Hematopoietic multipotent progenitor cell treated with erythropoietin and hydrocortisone succinate and interleukin-3 and kit ligand, for 8 days (in vitro differentiated cells): Measurements from ENCODE around the gene DNAJB5.

Experiments used
- DNase-seq: peaks from one replicate; pipeline ENCODE4 v3.0.0-alpha.2; 2015

The DNAJB5 gene

DNA sequence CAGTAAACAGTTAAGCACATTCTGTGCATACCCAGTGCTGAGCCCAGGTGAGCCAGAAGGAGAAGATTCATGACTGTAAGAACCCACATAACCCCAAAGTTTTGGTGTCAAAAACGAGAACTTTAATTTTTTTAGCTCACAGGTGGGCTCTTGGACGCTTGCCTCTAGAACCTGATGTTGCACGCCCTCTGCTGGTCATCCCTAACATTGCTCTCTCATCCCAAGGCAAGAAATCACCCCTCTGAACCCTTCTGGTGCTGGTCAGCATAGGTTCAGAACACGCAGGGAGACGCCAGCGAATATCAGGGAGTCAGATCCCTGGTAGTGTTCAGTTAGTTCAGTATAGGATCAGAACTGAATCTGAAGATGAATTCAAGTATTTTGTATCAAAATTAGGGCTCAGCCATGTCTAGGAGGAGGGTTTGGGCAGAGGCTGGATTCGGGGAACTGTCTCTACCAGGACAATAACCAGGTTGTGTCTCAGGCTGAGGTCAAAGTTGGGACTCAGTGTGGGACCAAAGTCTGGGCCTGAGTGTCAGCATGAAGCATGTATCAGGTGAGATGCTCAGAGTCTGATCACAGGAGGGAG lies 4.1 kb upstream of the DNAJB5 start:
- peak; percentile 66 for DNase-seq

GRCh38 chr9:34986540-34987047 lies 3.0 kb upstream of the DNAJB5 start:
- DNase-seq: no peak

- DNase-seq: no peak
Measured at GRCh38 chr9:34987160-34987901, 2.2 kb upstream of the DNAJB5 start.

GRCh38 chr9:34988218-34989002 lies 1.1 kb upstream of the DNAJB5 start:
- DNase-seq: no peak

DNA sequence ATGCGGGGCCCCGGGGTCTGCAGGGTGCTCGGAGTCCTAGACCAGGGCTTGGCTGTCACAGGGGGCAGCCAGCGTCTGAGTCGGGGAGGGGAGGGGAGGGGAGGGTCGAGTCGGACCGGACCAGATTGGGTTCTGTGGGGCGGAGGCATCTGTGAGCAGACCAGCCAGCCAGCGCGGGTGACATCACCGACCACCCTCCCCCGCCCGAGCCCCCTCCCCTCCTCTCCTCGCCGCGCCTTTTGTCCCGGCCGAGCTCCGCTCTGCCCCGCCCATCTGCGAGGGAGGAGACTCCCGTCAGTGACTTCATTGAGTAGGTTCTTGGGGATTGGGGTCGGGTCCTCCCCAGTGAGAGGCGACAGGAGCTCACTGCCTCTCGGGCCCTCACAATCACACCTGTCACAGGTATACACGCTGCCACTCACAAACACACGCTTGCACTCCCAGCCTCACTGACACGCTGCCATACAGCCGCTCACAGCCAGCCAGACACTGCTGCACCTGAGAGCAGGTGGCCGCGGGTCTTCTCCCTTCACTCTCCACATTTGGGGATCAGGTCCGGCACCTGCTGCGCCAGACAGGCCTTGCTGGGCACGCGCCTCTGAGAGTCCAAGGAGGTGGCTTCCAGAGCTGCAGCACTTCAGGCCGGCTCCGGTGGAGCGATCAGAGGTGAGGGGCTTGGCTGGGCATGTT lies 546 bp downstream of the DNAJB5 start:
- no peak for DNase-seq

DNA sequence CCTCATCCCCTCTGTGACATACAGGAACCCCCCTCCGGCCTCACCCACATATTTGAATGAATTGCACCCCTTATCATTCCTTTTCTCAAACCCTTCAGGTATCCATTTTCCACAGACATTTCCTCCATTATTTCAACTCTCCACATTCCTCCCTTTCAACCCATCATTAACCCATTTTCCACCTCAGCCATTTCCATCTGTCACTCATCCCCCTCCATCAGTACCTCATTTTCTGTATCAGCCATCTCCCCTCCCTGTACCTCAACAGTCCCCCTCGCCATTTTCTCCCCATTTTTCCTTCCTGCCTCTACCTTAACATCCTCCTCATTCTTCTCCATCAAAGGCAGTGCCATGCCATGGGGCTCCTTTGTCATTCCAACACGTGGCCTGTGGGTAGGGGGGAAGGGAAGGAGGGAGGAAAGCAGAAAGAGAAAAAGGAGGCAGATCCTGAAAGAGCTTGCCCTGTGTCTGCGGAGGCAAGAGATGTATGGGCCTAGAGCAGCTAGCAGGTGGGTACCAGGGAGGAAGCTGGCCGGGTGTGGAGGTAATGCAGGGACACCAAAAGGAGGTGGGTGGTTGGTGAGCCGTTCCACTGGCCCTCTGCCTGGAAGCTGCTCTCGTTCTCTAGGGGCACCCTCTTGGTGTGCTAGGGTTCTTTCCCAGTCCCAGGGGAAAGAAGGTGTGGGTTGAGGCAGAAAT lies 1.5 kb downstream of the DNAJB5 start:
- no peak for DNase-seq

GRCh38 chr9:34991607-34992375 lies 2.2 kb downstream of the DNAJB5 start:
- no peak for DNase-seq

GRCh38 chr9:34992376-34992951 lies 2.9 kb downstream of the DNAJB5 start:
- no peak for DNase-seq

DNA sequence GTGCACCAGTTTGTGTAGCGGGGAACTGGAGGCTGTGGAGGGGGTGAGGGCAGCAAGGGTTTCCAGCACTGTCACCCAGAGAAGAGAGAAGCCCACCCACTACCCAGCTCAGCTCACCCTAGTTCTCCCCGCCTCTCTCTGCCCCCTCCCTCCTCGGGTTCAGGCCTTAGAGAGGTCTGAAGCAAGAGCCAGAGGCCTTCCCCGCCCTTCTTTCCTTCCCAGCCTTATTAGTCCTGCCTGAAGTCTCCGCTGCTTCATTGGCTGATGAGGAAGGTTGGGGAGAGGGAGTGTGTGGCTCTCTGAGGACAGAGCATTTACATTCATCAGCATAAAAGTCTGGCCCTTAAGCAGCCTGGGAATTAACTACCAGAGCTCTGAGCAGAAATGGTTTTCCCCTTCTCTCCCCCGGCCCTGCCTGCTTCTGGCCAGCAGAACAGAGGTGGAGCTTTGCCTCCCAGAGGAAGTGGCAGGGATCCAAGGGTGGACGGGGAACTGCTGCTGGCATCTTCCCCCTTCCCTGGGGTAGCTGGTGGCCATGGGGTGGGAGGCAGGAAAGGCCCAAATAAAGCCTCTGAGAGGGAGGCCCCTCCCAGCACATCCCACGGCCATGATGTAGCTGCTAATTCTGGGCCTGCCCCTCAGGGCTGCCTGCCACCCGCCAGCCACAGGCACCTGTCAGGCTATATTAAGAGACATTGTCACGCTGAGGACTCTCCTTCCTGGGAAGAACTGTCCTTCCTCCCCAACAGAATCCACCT lies 4.1 kb downstream of the DNAJB5 start:
- no peak for DNase-seq

- DNase-seq: peak; percentile 21
Measured at GRCh38 chr9:34994260-34994899, 4.8 kb downstream of the DNAJB5 start.

- DNase-seq: no peak
Measured at GRCh38 chr9:34994900-34995669, 5.5 kb downstream of the DNAJB5 start.

- no peak for DNase-seq
Measured at GRCh38 chr9:34995670-34996060, 6.1 kb downstream of the DNAJB5 start.

DNA sequence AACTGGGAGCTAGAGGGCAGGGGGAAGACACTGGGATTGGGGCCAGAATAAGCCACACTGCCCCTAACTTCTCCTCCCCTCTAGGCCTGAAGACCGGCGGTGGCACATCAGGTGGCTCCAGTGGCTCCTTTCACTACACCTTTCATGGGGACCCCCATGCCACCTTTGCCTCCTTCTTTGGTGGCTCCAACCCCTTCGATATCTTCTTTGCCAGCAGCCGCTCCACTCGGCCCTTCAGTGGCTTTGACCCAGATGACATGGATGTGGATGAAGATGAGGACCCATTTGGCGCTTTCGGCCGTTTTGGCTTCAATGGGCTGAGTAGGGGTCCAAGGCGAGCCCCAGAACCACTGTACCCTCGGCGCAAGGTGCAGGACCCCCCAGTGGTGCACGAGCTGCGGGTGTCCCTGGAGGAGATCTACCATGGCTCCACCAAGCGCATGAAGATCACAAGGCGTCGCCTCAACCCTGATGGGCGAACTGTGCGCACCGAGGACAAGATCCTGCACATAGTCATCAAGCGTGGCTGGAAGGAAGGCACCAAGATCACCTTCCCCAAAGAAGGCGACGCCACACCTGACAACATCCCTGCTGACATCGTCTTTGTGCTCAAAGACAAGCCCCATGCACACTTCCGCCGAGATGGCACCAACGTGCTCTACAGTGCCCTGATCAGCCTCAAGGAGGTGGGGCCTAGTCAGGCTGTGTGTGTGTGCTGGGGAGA lies 6.8 kb downstream of the DNAJB5 start:
- no peak for DNase-seq

DNA sequence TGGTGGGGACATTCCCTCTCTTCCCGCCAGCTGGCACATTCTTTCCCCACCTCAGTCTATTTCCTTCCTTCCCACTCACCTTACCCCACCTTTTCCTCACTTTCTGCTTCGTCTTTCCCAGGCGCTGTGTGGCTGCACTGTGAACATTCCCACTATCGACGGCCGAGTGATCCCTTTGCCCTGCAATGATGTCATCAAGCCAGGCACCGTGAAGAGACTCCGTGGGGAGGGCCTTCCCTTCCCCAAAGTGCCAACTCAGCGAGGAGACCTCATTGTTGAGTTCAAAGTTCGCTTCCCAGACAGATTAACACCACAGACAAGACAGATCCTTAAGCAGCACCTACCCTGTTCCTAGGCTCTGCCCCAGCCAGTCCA lies 7.3 kb downstream of the DNAJB5 start:
- no peak for DNase-seq

DNA sequence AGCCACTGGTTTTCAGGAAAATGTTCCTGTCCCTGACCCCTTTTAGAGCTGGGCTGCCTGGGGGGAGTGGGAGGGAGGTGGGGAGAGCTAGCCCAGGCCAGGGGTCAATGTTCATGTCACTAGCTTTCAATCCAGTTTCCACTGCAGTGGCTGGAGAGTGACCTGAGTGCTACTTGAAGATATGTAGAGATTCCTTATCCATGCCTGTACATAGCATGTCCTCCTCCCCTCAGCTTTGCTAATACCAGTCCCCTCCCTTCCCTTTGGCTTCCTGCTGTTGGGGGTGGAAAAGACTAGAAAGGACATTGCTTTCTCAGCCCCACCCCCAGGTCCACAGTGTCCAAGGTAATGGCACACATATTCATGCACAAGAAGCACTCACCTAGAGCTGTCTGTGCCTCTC lies 7.8 kb downstream of the DNAJB5 start:
- DNase-seq: no peak

GRCh38 chr9:34998266-34998665 lies 8.7 kb downstream of the DNAJB5 start:
- DNase-seq: no peak

DNA sequence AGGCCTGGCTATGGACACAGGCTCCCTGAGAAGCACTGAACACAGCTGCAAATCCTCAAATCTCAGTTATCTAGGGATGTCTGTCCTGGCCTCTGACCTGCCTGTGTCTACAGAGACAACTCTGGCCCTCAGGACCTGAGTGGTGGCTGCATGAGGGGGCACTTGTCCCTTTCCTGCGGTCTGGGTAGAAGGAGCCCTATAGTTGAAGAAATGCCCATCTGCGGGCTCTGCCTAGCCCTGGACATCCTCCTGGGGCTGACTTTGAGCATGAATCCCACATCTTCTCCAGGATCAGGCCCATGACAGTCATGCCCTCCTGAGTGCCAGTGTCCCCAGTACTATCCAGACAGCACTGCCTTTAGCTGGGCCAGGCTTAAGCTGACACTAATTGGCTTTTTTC lies 10.0 kb downstream of the DNAJB5 start:
- DNase-seq: no peak

DNA sequence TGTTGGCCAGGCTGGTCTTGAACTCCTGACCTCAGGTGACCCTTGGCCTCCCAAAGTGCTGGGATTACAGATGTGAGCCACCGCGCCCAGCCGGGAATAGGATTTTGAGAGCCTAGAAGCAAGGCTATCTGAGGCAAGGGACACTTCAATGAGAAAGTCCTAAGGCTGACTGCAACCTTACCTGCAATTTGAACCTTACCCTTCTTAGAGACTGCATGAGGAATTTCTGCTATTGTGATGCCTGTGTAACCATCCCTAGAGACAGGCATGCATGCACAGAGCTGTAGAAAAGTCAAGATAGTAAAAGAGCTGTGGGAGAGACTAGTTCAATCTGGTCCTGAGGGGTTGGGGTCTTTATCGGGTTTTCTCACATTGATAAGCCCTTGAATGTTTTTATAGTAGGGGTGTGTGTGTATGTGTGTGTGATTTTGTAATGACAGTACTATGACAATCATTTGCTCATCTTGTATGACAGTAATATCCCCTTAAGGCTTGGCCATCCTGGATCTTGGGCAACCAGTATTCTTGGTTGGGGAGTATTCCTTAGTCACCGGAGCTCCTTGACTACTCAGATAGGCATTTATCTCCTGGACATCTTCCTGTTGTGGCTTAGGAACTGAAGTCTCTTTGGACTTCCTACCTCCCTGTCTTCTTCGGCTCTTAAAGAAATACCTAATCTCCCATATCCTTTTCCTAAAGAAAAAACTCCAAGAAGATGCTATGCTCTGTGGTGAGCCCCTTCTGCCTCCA lies 11.2 kb downstream of the DNAJB5 start:
- DNase-seq: no peak
